K562 (cell line): ENCODE results near the gene TBL1X. TPM values are rescaled to one million over a fixed set of nuclear protein-coding genes. Genes with fewer than 3 reads are reported as not detected.
A peak's percentile ranks its signal among the peaks of the same experiment; 100 is the strongest.

Experiments
- ATF6 ChIP-seq: sonication (generic); formaldehyde crosslinking; IDR thresholded peaks from 2 replicates; pipeline ENCODE4 v1.4.0; 2020; ENCODE audit warnings: mild to moderate bottlenecking, missing genetic modification reagents
- CBX1 ChIP-seq: sonication (generic); IDR thresholded peaks from 2 replicates; pipeline ENCODE4 v1.6.1; 2016; ENCODE audit warnings: antibody characterized with exemption, low read depth, mild to moderate bottlenecking
- CREM ChIP-seq: IDR thresholded peaks from 2 replicates; pipeline ENCODE4 v1.6.1; 2014; ENCODE audit warnings: antibody characterized with exemption, low read depth
- CTCF ChIP-seq, 3 experiments: IDR thresholded peaks in 2 of 3; conservative IDR thresholded peaks in 1 of 3; 2 replicates each; pipeline ENCODE4 v1.5.1; 2011 to 2012; ENCODE audit warnings: low read length in 3 of 3, mild to moderate bottlenecking in 3 of 3, control low read depth in 2 of 3, improper control_type of control experiment in 1 of 3, inconsistent platforms in 1 of 3, low read depth in 1 of 3, mixed read lengths in 1 of 3, moderate library complexity in 1 of 3; ENCODE audit not compliant: insufficient read depth in 2 of 3
- DIDO1 ChIP-seq: fragments of 450-650 bp; IDR thresholded peaks from 2 replicates; pipeline ENCODE4 v1.6.1; 2016; ENCODE audit warnings: low read depth, missing biosample characterization, missing genetic modification characterization
- FUS ChIP-seq: fragments of 200-400 bp; formaldehyde crosslinking; optimal IDR thresholded peaks from 2 replicates; pipeline ENCODE3; 2017; ENCODE audit warnings: low read depth, low read length
- JUN ChIP-seq, 2 experiments: sonication (generic) in 1 of 2; formaldehyde crosslinking in 1 of 2; IDR thresholded peaks; 2 replicates each; pipeline versions ENCODE4 v1.6.1 to v1.8.0; 2012 to 2022; ENCODE audit warnings: borderline replicate concordance in 2 of 2, mild to moderate bottlenecking in 2 of 2, improper control_type of control experiment in 1 of 2, low read depth in 1 of 2, low read length in 1 of 2, missing genetic modification reagents in 1 of 2
- LCOR ChIP-seq: sonication (generic); formaldehyde crosslinking; IDR thresholded peaks from 2 replicates; pipeline ENCODE4 v1.8.0; 2022; ENCODE audit warnings: mild to moderate bottlenecking, missing genetic modification reagents
- NR0B1 ChIP-seq: fragments of 450-650 bp; IDR thresholded peaks from one replicate; pipeline ENCODE4 v1.6.1; 2018; ENCODE audit warnings: mild to moderate bottlenecking, moderate library complexity; ENCODE audit not compliant: partially characterized antibody
- NRF1 ChIP-seq, 2 experiments: fragments of 450-650 bp; IDR thresholded peaks in 1 of 2; conservative IDR thresholded peaks in 1 of 2; 2 replicates each; pipeline ENCODE4 v1.6.1; 2014; ENCODE audit warnings: mild to moderate bottlenecking in 2 of 2
- PRMT5 ChIP-seq: sonication (generic); formaldehyde crosslinking; IDR thresholded peaks from 2 replicates; pipeline ENCODE4 v1.5.0; 2020; ENCODE audit warnings: missing genetic modification reagents
- TFE3 ChIP-seq: fragments of 450-650 bp; formaldehyde crosslinking; IDR thresholded peaks from 2 replicates; pipeline ENCODE4 v1.4.0; 2020; ENCODE audit warnings: mild to moderate bottlenecking, mixed read lengths
- U2AF1 ChIP-seq: fragments of 200-400 bp; formaldehyde crosslinking; optimal IDR thresholded peaks from 2 replicates; pipeline ENCODE3; 2017; ENCODE audit warnings: mild to moderate bottlenecking, low read depth, low read length, moderate library complexity
- ZBTB8A ChIP-seq: fragments of 450-650 bp; IDR thresholded peaks from 2 replicates; pipeline ENCODE4 v1.6.1; 2018; ENCODE audit warnings: mild to moderate bottlenecking, moderate library complexity; ENCODE audit not compliant: partially characterized antibody
- ZNF174 ChIP-seq: fragments of 250-450 bp; sonication (Bioruptor Pico); IDR thresholded peaks from 2 replicates; pipeline ENCODE4 v1.4.0; 2020; ENCODE audit warnings: mild to moderate bottlenecking
- ZNF232 ChIP-seq: sonication (generic); formaldehyde crosslinking; IDR thresholded peaks from 2 replicates; pipeline ENCODE4 v1.8.0; 2022; ENCODE audit warnings: mild to moderate bottlenecking, missing genetic modification reagents
- ZNF740 ChIP-seq, 3 experiments: fragments of 200-800 bp in 1 of 3; sonication (Bioruptor generic) in 1 of 3; sonication (generic) in 1 of 3; formaldehyde crosslinking in 1 of 3; IDR thresholded peaks; 2 replicates each; pipeline versions ENCODE4 v1.6.1 to v1.8.0; 2016 to 2022; ENCODE audit warnings: mild to moderate bottlenecking in 2 of 3, missing compliant biosample characterization in 2 of 3, missing genetic modification characterization in 2 of 3, missing genetic modification reagents in 1 of 3
- polyA plus RNA-seq, 8 experiments: library from polyadenylated mRNA; depleted of rRNA in 4 of 8; stranded (reverse) in 5 of 8; unstranded in 3 of 8; fragments of >200 nt; fragmentation: Nextera tagmentation in 2 of 8; fragmentation: Illumina TruSeq in 1 of 8; extraction: Ambion mirVana in 2 of 8; extraction: Trizol in 1 of 8; gene quantifications; 2 replicates each; pipeline versions ENCODE4 v1.2.1 to v1.2.3, GENCODE V29; 2011 to 2014; ENCODE audit warnings: inconsistent platforms in 1 of 8, missing spikeins in 1 of 8
- total RNA-seq, 7 experiments: library from RNA; depleted of rRNA in 6 of 7; stranded (reverse); fragments of >200 nt in 6 of 7; fragmentation: Illumina TruSeq in 2 of 7; extraction: Trizol in 2 of 7; gene quantifications; 2 replicates each; pipeline versions ENCODE4 v1.2.1 to v1.2.3, GENCODE V29; 2011 to 2021; ENCODE audit warnings: low replicate concordance in 1 of 7

TBL1X gene
- total and polyA plus RNA-seq, 9 of the 15 experiments (the other 6 are each of a cell fraction or from before 2014, with no cell fraction given), result 6.0 to 49.6 (median 19.7) TPM

GRCh38 chrX:9515973-9516538 is 51.2 kb downstream of the TBL1X start (continued):
- TF ChIP-seq CTCF (IDR thresholded peaks at IDR 0.05 in 2 of 3, conservative IDR thresholded peaks at IDR 0.05 in 1 of 3; ENCODE audit: insufficient read depth in 2 of 3, low read depth in 1 of 3, low read length in 3 of 3) (no peak), FUS (no peak), ZNF232 (CRISPR knock-in tag) (no peak), CREM (no peak; the same call in 1 of the 2 replicates), CBX1 (no peak), LCOR (peak; percentile 99), NRF1 (conservative IDR thresholded peaks at IDR 0.05 in 1 of 2, IDR thresholded peaks at IDR 0.05 in 1 of 2) (no peak), U2AF1 (no peak), ATF6 (no peak), NR0B1 (no peak), PRMT5 (CRISPR knock-in tag) (no peak), DIDO1 (no peak), TFE3 (CRISPR knock-in tag) (no peak), JUN (IDR thresholded peaks at IDR 0.05; ENCODE audit: borderline replicate concordance, low read depth, low read length) (no peak), JUN (CRISPR knock-in tag; IDR thresholded peaks at IDR 0.05; ENCODE audit: borderline replicate concordance) (no peak), ZBTB8A (no peak), ZNF740 (CRISPR knock-in tag; IDR thresholded peaks at IDR 0.05) (no peak), ZNF740 (tag; IDR thresholded peaks at IDR 0.05) (no peak; a peak in 1 of 4 replicates), ZNF174 (CRISPR knock-in tag) (no peak)
